ENCODE data around the gene APEX1.
"Not testable (repeated sequence)": the region's sequence is repeated elsewhere in the genome, so short reads cannot be mapped to it uniquely, and the experiment has no call there.

Gene APEX1

GRCh38 chr14:20436363-20436755 lies 18.7 kb upstream of the APEX1 start:
- DNase-seq, result no peak

GRCh38 chr14:20438664-20439063 lies 16.4 kb upstream of the APEX1 start:
- no peak for DNase-seq

- DNase-seq, result no peak
These were observed 14.6 kb upstream of the APEX1 start for GRCh38 chr14:20440465-20440864.

- DNase-seq, result peak; percentile 14
These were observed 14.1 kb upstream of the APEX1 start for GRCh38 chr14:20440882-20441281.

- no peak for DNase-seq
These were observed 13.6 kb upstream of the APEX1 start for GRCh38 chr14:20441461-20441860.

- not testable (repeated sequence) for DNase-seq
These were observed 11.4 kb upstream of the APEX1 start for GRCh38 chr14:20443650-20444049.

- DNase-seq, result no peak
These were observed 8.1 kb upstream of the APEX1 start for GRCh38 chr14:20446889-20447288.

- DNase-seq, result not testable (repeated sequence)
These were observed 2.2 kb upstream of the APEX1 start for GRCh38 chr14:20452831-20453230.

GRCh38 chr14:20455355-20456300 lies 602 bp downstream of the APEX1 start:
- DNase-seq, result no peak

- no peak for DNase-seq
These were observed 1.9 kb downstream of the APEX1 start for GRCh38 chr14:20456971-20457370.

- DNase-seq, result no peak
These were observed 3.2 kb downstream of the APEX1 start for GRCh38 chr14:20458031-20458789.

- DNase-seq, result peak; percentile 80
These were observed 5.6 kb downstream of the APEX1 start for GRCh38 chr14:20460458-20461224.

GRCh38 chr14:20461225-20462141 lies 6.5 kb downstream of the APEX1 start, which contains the start of gene PIP4P1:
Gene PIP4P1, minus strand, starts transcription at chr14:20461434. Its CDS starts 109 bp downstream, at chr14:20461325.
- DNase-seq, result peak; percentile 99

- DNase-seq, result no peak
These were observed 13.8 kb downstream of the APEX1 start for GRCh38 chr14:20468764-20469241.

GRCh38 chr14:20469242-20469889 lies 14.3 kb downstream of the APEX1 start, which contains the start of gene PNP:
Gene PNP, plus strand, starts transcription at chr14:20469406. Its CDS starts 119 bp downstream, at chr14:20469525.
- peak; percentile 93 for DNase-seq

GRCh38 chr14:20469890-20470602 lies 15.0 kb downstream of the APEX1 start:
- DNase-seq, result peak; percentile 56

GRCh38 chr14:20470603-20470901 lies 15.5 kb downstream of the APEX1 start:
- DNase-seq, result no peak

GRCh38 chr14:20472536-20473169 lies 17.6 kb downstream of the APEX1 start:
- no peak for DNase-seq

- no peak for DNase-seq
These were observed 21.8 kb downstream of the APEX1 start for GRCh38 chr14:20476776-20477175.

All from CD4-positive, alpha-beta T cell treated with Interleukin-12 subunit alpha and Interleukin-12 subunit beta, for 1 hour (primary cell).